OCI-LY7 (cell line): ENCODE data around the gene FBXL16. TPM values are rescaled to one million over a fixed set of nuclear protein-coding genes. Genes with fewer than 3 reads are reported as not detected.

Experiments
- BruUV-seq: library from RNA; stranded (reverse); fragments of 400-500 nt; replicated peaks from 2 replicates; lab custom pipeline; 2021; lab: Mats Ljungman, UMichigan
- CTCF ChIA-PET: fragments of 300-600 bp; sonication (Branson Sonifier 250); formaldehyde crosslinking; loops from one replicate; lab custom pipeline; 2022; ENCODE audit warnings: antibody characterized with exemption; ENCODE audit not compliant: unreplicated experiment; lab: Charles Lee
- POLR2A ChIA-PET: fragments of 300-600 bp; sonication (Branson Sonifier 250); formaldehyde crosslinking; loops from one replicate; lab custom pipeline; 2022; ENCODE audit warnings: antibody characterized with exemption; lab: Charles Lee
- DNase-seq: peaks from one replicate; pipeline ENCODE4 v3.0.0-alpha.2; 2015; ENCODE audit warnings: low spot score
- H2AFZ ChIP-seq: fragments of 200-600 bp; sonication (generic), shearing (Covaris generic); 2 replicates; pipeline ENCODE4 v1.6.1; 2014; ENCODE audit warnings: mild to moderate bottlenecking, antibody characterized with exemption, low read length, moderate library complexity
- H3K27ac ChIP-seq: fragments of 200-600 bp; sonication (generic); 2 replicates; pipeline ENCODE4 v1.5.1; 2014; ENCODE audit warnings: mixed run types, low read depth, mild to moderate bottlenecking, moderate library complexity, low read length, inconsistent platforms; ENCODE audit not compliant: poor library complexity, severe bottlenecking
- H3K36me3 ChIP-seq: fragments of 200-600 bp; sonication (generic); 2 replicates; pipeline ENCODE4 v1.6.1; 2014; ENCODE audit warnings: mild to moderate bottlenecking, antibody characterized with exemption, low read length, moderate library complexity, mixed read lengths; ENCODE audit not compliant: insufficient read depth
- H3K4me1 ChIP-seq: fragments of 200-600 bp; sonication (generic); 2 replicates; pipeline ENCODE4 v1.5.1; 2014; ENCODE audit warnings: mild to moderate bottlenecking, low read length; ENCODE audit not compliant: insufficient read depth, poor library complexity, severe bottlenecking
- H3K4me2 ChIP-seq: fragments of 200-600 bp; sonication (generic); 2 replicates; pipeline ENCODE4 v1.6.1; 2014; ENCODE audit warnings: mild to moderate bottlenecking, low read length
- H3K4me3 ChIP-seq: fragments of 200-600 bp; sonication (generic); 2 replicates; pipeline ENCODE4 v1.5.1; 2014; ENCODE audit warnings: mild to moderate bottlenecking, low read depth, low read length; ENCODE audit not compliant: poor library complexity, severe bottlenecking
- H3K79me2 ChIP-seq: fragments of 200-600 bp; sonication (generic); 2 replicates; pipeline ENCODE4 v1.6.1; 2016; ENCODE audit warnings: low read depth, mild to moderate bottlenecking, low read length, moderate library complexity, mixed read lengths; ENCODE audit not compliant: insufficient read depth
- H3K9me2 ChIP-seq: fragments of 200-600 bp; sonication (generic); 2 replicates; pipeline ENCODE4 v1.6.1; 2016; ENCODE audit warnings: mild to moderate bottlenecking, low read length, mixed read lengths; ENCODE audit not compliant: insufficient read depth
- H3K9me3 ChIP-seq: fragments of 200-600 bp; sonication (generic); 2 replicates; pipeline ENCODE4 v1.6.1; 2014; ENCODE audit warnings: mild to moderate bottlenecking, mixed run types, low read length, mixed read lengths
- H4K20me1 ChIP-seq: fragments of 200-600 bp; sonication (generic); 2 replicates; pipeline ENCODE4 v1.6.1; 2014; ENCODE audit warnings: mild to moderate bottlenecking, antibody characterized with exemption, low read length, moderate library complexity, mixed read lengths; ENCODE audit not compliant: insufficient read depth
- CTCF ChIP-seq: fragments of 200-600 bp; sonication (generic); conservative IDR thresholded peaks from 2 replicates; pipeline ENCODE4 v1.5.1; 2014; ENCODE audit warnings: mild to moderate bottlenecking, antibody characterized with exemption, low read length, moderate library complexity, mixed read lengths
- EZH2phosphoT487 ChIP-seq: fragments of 200-600 bp; sonication (generic); IDR thresholded peaks from 2 replicates; pipeline ENCODE4 v1.6.1; 2018; ENCODE audit warnings: low read depth, borderline replicate concordance, mild to moderate bottlenecking, mixed run types, antibody characterized with exemption, low read length, moderate library complexity, mixed read lengths
- intact Hi-C: fragments of 100-400 bp; cut with micrococcal nuclease; formaldehyde crosslinking; loops from one replicate; pipeline ENCODE4 v1.10.0; 2022; ENCODE audit not compliant: unreplicated experiment
- total RNA-seq, 2 experiments: library from RNA; depleted of rRNA in 1 of 2; stranded (reverse); fragments of >200 nt in 1 of 2; shearing (Covaris generic) in 1 of 2; gene quantifications; 2 replicates each; pipeline ENCODE4 v1.2.3, GENCODE V29; 2014 to 2022

FBXL16 gene
- total RNA-seq, 2 experiments from 2014 or later, result 0.16 to 0.42 TPM

- H3K79me2 ChIP-seq, result peaks cover 34% of the 10 kb centered on the region; the same call in 1 of the 2 replicates
- no peak overlapping the region for H3K4me3 ChIP-seq
- ChIA-PET CTCF (no interaction called here), POLR2A (no interaction called here)
- H3K4me2 ChIP-seq, result 0 out of 2 replicates have a peak overlapping the region, but pooled peaks have one; percentile 14
- H3K36me3 ChIP-seq, result peaks cover 46% of the 10 kb centered on the region
- no TSS peak for BruUV-seq
- intact Hi-C loops, result loop anchor here (5.0 kb wide), 1 partner anchor 37 kb away; the partner anchor contains the start of gene ANTKMT
- 0 out of 2 replicates have a peak, but pooled peaks cover 5% of the 10 kb centered on the region for H4K20me1 ChIP-seq
- no peak for DNase-seq
- no peak overlapping the region for H3K27ac ChIP-seq
- no peaks in the 10 kb centered on the region for H3K9me2 ChIP-seq
- TF ChIP-seq CTCF (no peak), EZH2phosphoT487 (no peak)
- H3K4me1 ChIP-seq, result peaks cover 37% of the 10 kb centered on the region
- no peaks in the 10 kb centered on the region for H3K9me3 ChIP-seq
- H2AFZ ChIP-seq, result no peak overlapping the region
These were observed 20.5 kb downstream of the FBXL16 start for GRCh38 chr16:684961-685696.

GRCh38 chr16:684071-684794, 21.4 kb downstream of the FBXL16 start, which contains the start of gene JMJD8:
JMJD8 (minus strand) TSS chr16:684334; CDS start chr16:684319, 15 bp downstream.
- peaks cover 46% of the 10 kb centered on the region for H3K36me3 ChIP-seq
- H4K20me1 ChIP-seq, result 0 out of 2 replicates have a peak, but pooled peaks cover 5% of the 10 kb centered on the region
- peak within 1 kb of the TSS; percentile 83 for H3K4me3 ChIP-seq
- no peaks in the 10 kb centered on the region for H3K9me2 ChIP-seq
- peaks cover 36% of the 10 kb centered on the region for H3K4me1 ChIP-seq
- BruUV-seq, result no TSS peak
- H3K9me3 ChIP-seq, result no peaks in the 10 kb centered on the region
- H3K79me2 ChIP-seq, result peaks cover 27% of the 10 kb centered on the region; the same call in 1 of the 2 replicates
- CTCF ChIA-PET, result no interaction called here
- H2AFZ ChIP-seq, result no peak within 1 kb of the TSS
- POLR2A ChIA-PET, result no interaction called here
- peak; percentile 97 for DNase-seq
- peak within 1 kb of the TSS; percentile 33 for H3K27ac ChIP-seq
- intact Hi-C loops, result loop anchor here (5.0 kb wide), 1 partner anchor 38 kb away; the partner anchor contains the start of gene ANTKMT
- TF ChIP-seq CTCF (no peak), EZH2phosphoT487 (no peak)
- peak within 1 kb of the TSS; percentile 96 for H3K4me2 ChIP-seq
